ENCODE data around the gene EFCAB8. TPM values are rescaled to one million over a fixed set of nuclear protein-coding genes. Genes with fewer than 3 reads are reported as not detected.
"Not testable (repeated sequence)": the region's sequence is repeated elsewhere in the genome, so short reads cannot be mapped to it uniquely, and the experiment has no call there.

EFCAB8 gene
- total RNA-seq, 1 experiment from 2014 or later = not detected

- H3K4me3 ChIP-seq (ENCODE audit: low read length) = no peak overlapping the region
- H3K9ac ChIP-seq (ENCODE audit: low read length) = no peak overlapping the region
- no peak overlapping the region for H3K27ac ChIP-seq (ENCODE audit: low read length)
- no peak for DNase-seq
- TF ChIP-seq EZH2 (IDR thresholded peaks at IDR 0.05; ENCODE audit: low read length, unreplicated experiment) (no peak), CTCF (conservative IDR thresholded peaks at IDR 0.05; ENCODE audit: low read depth, low read length) (no peak), EZH2phosphoT487 (IDR thresholded peaks at IDR 0.05; ENCODE audit: borderline replicate concordance, low read length) (no peak)
- H3K27me3 ChIP-seq (ENCODE audit: low read length) = peaks cover 50% of the 10 kb centered on the region
- no peaks in the 10 kb centered on the region for H3F3A ChIP-seq (ENCODE audit: low read length, unreplicated experiment)
- no peaks in the 10 kb centered on the region for H3K36me3 ChIP-seq (ENCODE audit: low read depth, low read length)
- no TSS peak for BruUV-seq (replicated peaks)
- H3K4me1 ChIP-seq (ENCODE audit: insufficient read depth, low read length) = no peaks in the 10 kb centered on the region
- ATAC-seq = no peak
- H2AFZ ChIP-seq (ENCODE audit: low read length) = no peak overlapping the region
- intact Hi-C loops (cut with micrococcal nuclease) = no loop called here
- H4K20me1 ChIP-seq (ENCODE audit: low read length) = no peaks in the 10 kb centered on the region
- H3K4me2 ChIP-seq (ENCODE audit: low read length) = no peak overlapping the region
- H3K9me2 ChIP-seq (replicated peaks; ENCODE audit: low read length) = no peaks in the 10 kb centered on the region
- no peaks in the 10 kb centered on the region for H3K79me2 ChIP-seq (ENCODE audit: low read length)
- H3K9me3 ChIP-seq (ENCODE audit: low read length) = no peaks in the 10 kb centered on the region
- ChIA-PET POLR2A (ENCODE audit: unreplicated experiment) (no interaction called here), CTCF (no interaction called here)
Measured at GRCh38 chr20:32972181-32973076, 113.7 kb downstream of the EFCAB8 start.

GRCh38 chr20:32973077-32973717 lies 114.5 kb downstream of the EFCAB8 start:
- Histone ChIP-seq H3K4me3 (ENCODE audit: low read length) (no peak overlapping the region), H3K4me2 (ENCODE audit: low read length) (no peak overlapping the region), H2AFZ (ENCODE audit: low read length) (no peak overlapping the region), H3K9me3 (ENCODE audit: low read length) (no peaks in the 10 kb centered on the region), H4K20me1 (ENCODE audit: low read length) (no peaks in the 10 kb centered on the region), H3K9ac (ENCODE audit: low read length) (no peak overlapping the region), H3K4me1 (ENCODE audit: insufficient read depth, low read length) (no peaks in the 10 kb centered on the region), H3K79me2 (ENCODE audit: low read length) (no peaks in the 10 kb centered on the region), H3K36me3 (ENCODE audit: low read depth, low read length) (no peaks in the 10 kb centered on the region), H3K27me3 (ENCODE audit: low read length) (peaks cover 51% of the 10 kb centered on the region), H3K27ac (ENCODE audit: low read length) (no peak overlapping the region), H3K9me2 (replicated peaks; ENCODE audit: low read length) (no peaks in the 10 kb centered on the region), H3F3A (ENCODE audit: low read length, unreplicated experiment) (no peaks in the 10 kb centered on the region)
- intact Hi-C loops (cut with micrococcal nuclease) = no loop called here
- no peak for ATAC-seq
- DNase-seq = no peak
- TF ChIP-seq EZH2phosphoT487 (IDR thresholded peaks at IDR 0.05; ENCODE audit: borderline replicate concordance, low read length) = no peak
- no peak for TF ChIP-seq EZH2 (IDR thresholded peaks at IDR 0.05; ENCODE audit: low read length, unreplicated experiment)
- no peak for TF ChIP-seq CTCF (conservative IDR thresholded peaks at IDR 0.05; ENCODE audit: low read depth, low read length)
- CTCF ChIA-PET = no interaction called here
- POLR2A ChIA-PET (ENCODE audit: unreplicated experiment) = no interaction called here
- no TSS peak for BruUV-seq (replicated peaks)

GRCh38 chr20:32974204-32975064 lies 115.7 kb downstream of the EFCAB8 start:
- intact Hi-C loops (cut with micrococcal nuclease); H3K9me2 ChIP-seq (replicated peaks; ENCODE audit: low read length); H3K4me1 ChIP-seq (ENCODE audit: insufficient read depth, low read length); H3K9ac ChIP-seq (ENCODE audit: low read length); H2AFZ ChIP-seq (ENCODE audit: low read length); H3F3A ChIP-seq (ENCODE audit: low read length, unreplicated experiment); DNase-seq; H4K20me1 ChIP-seq (ENCODE audit: low read length); H3K9me3 ChIP-seq (ENCODE audit: low read length); BruUV-seq (replicated peaks); POLR2A ChIA-PET (ENCODE audit: unreplicated experiment); H3K79me2 ChIP-seq (ENCODE audit: low read length); H3K27ac ChIP-seq (ENCODE audit: low read length); H3K4me3 ChIP-seq (ENCODE audit: low read length); H3K36me3 ChIP-seq (ENCODE audit: low read depth, low read length); H3K4me2 ChIP-seq (ENCODE audit: low read length); CTCF ChIA-PET; ATAC-seq: not testable (repeated sequence)
- peaks cover 63% of the 10 kb centered on the region for H3K27me3 ChIP-seq (ENCODE audit: low read length)

GRCh38 chr20:32975121-32975520 lies 116.4 kb downstream of the EFCAB8 start:
- H2AFZ ChIP-seq (ENCODE audit: low read length); H3K27ac ChIP-seq (ENCODE audit: low read length); intact Hi-C loops (cut with micrococcal nuclease); H3K4me3 ChIP-seq (ENCODE audit: low read length); H4K20me1 ChIP-seq (ENCODE audit: low read length); H3K9ac ChIP-seq (ENCODE audit: low read length); DNase-seq; H3K4me2 ChIP-seq (ENCODE audit: low read length); H3K79me2 ChIP-seq (ENCODE audit: low read length); H3K9me2 ChIP-seq (replicated peaks; ENCODE audit: low read length); POLR2A ChIA-PET (ENCODE audit: unreplicated experiment); CTCF ChIA-PET; BruUV-seq (replicated peaks); H3K4me1 ChIP-seq (ENCODE audit: insufficient read depth, low read length); H3K9me3 ChIP-seq (ENCODE audit: low read length); H3K36me3 ChIP-seq (ENCODE audit: low read depth, low read length); ATAC-seq; H3F3A ChIP-seq (ENCODE audit: low read length, unreplicated experiment): not testable (repeated sequence)
- peaks cover 67% of the 10 kb centered on the region for H3K27me3 ChIP-seq (ENCODE audit: low read length)
